ENCODE measurements around the gene DHRS7B.
"Not testable (repeated sequence)": the region's sequence is repeated elsewhere in the genome, so short reads cannot be mapped to it uniquely, and the experiment has no call there.

DHRS7B gene

DNA sequence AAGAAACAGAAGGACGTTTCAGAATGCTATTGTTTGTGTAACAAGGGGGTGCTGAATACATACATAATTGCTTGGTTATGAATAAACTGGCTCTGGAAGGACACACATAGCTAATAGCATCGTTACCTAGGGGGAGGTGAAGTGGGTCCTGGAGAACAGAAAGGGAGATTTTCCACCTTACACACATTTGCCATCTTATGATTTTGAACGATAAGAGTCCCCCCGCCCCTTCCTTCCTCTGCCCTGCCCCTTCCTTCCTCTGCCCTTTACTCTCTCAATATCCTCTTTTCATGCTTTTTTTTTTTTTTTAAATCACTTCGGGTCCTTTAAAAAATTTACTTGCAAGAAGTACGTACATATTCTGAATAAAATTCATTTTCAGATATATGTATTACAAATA is 902 bp upstream of the DHRS7B start:
- Mint-ChIP-seq H3K9me3 (no peaks in the 10 kb centered on the region), H3K4me1 (peaks cover 30% of the 10 kb centered on the region), H3K36me3 (ENCODE audit: low read depth) (peaks cover 6% of the 10 kb centered on the region), H3K27ac (peak overlapping the region; percentile 97), H3K27me3 (peaks cover 2% of the 10 kb centered on the region), H3K4me3 (peak overlapping the region; percentile 90)
- peak; percentile 52 for DNase-seq
- peak; percentile 27 for ATAC-seq

GRCh38 chr17:21127509-21128077 is 829 bp downstream of the DHRS7B start:
- H3K4me1 Mint-ChIP-seq: peaks cover 32% of the 10 kb centered on the region
- H3K9me3 Mint-ChIP-seq: no peaks in the 10 kb centered on the region
- peak overlapping the region; percentile 97 for H3K27ac Mint-ChIP-seq
- ATAC-seq: no peak
- H3K27me3 Mint-ChIP-seq: peaks cover 2% of the 10 kb centered on the region
- peak overlapping the region; percentile 90 for H3K4me3 Mint-ChIP-seq
- DNase-seq: no peak
- peaks cover 7% of the 10 kb centered on the region for H3K36me3 Mint-ChIP-seq (ENCODE audit: low read depth)

DNA sequence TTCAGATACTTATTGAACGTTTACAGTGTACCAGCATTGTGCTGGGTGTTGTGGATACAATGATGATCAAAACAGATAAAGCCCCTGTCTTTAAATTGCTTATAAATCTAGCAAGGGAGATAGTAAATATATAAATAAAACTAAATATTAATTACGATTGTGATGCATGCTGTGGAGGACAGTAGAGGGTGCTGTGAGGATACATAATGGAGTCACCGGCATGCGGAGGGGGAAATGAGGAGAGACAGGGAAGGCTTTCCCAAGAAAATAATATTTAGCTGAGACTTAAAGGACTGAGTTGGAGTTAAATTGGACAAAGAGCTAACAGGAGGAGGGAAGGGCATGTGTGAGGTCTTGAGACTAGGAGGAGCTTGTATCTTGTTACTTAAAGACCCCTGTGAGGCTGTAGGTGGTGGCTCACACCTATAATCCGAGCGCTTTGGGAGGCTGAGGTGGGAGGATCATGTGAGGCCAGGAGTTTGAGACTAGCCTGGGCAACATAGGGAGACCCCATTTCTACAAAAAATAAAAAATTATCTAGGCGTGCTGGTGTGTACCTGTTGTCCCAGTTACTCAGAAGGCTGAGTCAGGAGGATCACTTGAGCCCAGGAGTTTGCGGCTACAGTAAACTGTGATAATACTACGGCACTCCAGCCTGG is 2.4 kb downstream of the DHRS7B start:
- Mint-ChIP-seq H3K4me3 (peak overlapping the region; percentile 52), H3K9me3 (peaks cover 4% of the 10 kb centered on the region), H3K4me1 (peaks cover 32% of the 10 kb centered on the region), H3K27ac (no peak overlapping the region), H3K27me3 (peaks cover 2% of the 10 kb centered on the region), H3K36me3 (ENCODE audit: low read depth) (peaks cover 18% of the 10 kb centered on the region)
- DNase-seq (no peak), ATAC-seq (no peak)

GRCh38 chr17:21131137-21131536 is 4.4 kb downstream of the DHRS7B start:
- DNase-seq (no peak), ATAC-seq (no peak)
- Mint-ChIP-seq H3K4me1 (peaks cover 21% of the 10 kb centered on the region), H3K36me3 (ENCODE audit: low read depth) (peaks cover 28% of the 10 kb centered on the region), H3K27ac (no peak overlapping the region), H3K27me3 (peaks cover 2% of the 10 kb centered on the region), H3K4me3 (no peak overlapping the region), H3K9me3 (peaks cover 9% of the 10 kb centered on the region)

- no peak for ATAC-seq
Observed at GRCh38 chr17:21132428-21132827, 5.7 kb downstream of the DHRS7B start.

GRCh38 chr17:21134559-21134958 is 7.8 kb downstream of the DHRS7B start:
- no peak overlapping the region for H3K27ac Mint-ChIP-seq
- no peak for ATAC-seq
- no peaks in the 10 kb centered on the region for H3K27me3 Mint-ChIP-seq
- no peak for DNase-seq
- H3K4me1 Mint-ChIP-seq: peaks cover 2% of the 10 kb centered on the region
- H3K9me3 Mint-ChIP-seq: peaks cover 9% of the 10 kb centered on the region
- no peak overlapping the region for H3K4me3 Mint-ChIP-seq
- H3K36me3 Mint-ChIP-seq (ENCODE audit: low read depth): peaks cover 30% of the 10 kb centered on the region

More at GRCh38 chr17:21132428-21132827, 5.7 kb downstream of the DHRS7B start:
- H3K9me3 Mint-ChIP-seq: peaks cover 9% of the 10 kb centered on the region
- H3K36me3 Mint-ChIP-seq (ENCODE audit: low read depth): peaks cover 25% of the 10 kb centered on the region
- no peaks in the 10 kb centered on the region for H3K27me3 Mint-ChIP-seq
- H3K4me3 Mint-ChIP-seq: no peak overlapping the region
- H3K27ac Mint-ChIP-seq: peak overlapping the region; percentile 42
- DNase-seq: no peak
- peaks cover 9% of the 10 kb centered on the region for H3K4me1 Mint-ChIP-seq

DNA sequence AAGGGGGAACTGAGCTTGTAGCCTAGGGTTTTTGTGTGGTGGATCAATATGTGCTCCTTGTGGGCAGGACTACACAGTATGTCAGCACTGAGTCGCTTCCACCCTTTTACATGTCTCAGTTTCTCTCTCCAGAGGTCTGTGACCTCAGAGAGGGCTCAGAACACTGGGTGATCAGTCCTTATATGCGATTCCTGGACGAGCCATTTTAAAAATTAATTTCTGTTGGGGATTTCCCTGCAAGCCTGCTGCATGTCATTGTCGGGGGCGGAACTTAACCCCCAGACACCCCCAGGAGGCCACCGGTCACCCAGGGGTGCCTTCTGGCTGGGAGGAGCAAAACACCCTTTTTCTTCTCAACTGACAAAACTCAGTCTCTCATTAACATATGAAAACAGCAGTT is 14.1 kb downstream of the DHRS7B start:
- DNase-seq: no peak
- Mint-ChIP-seq H3K4me3 (no peak overlapping the region), H3K9me3 (no peaks in the 10 kb centered on the region), H3K27ac (no peak overlapping the region), H3K36me3 (ENCODE audit: low read depth) (peaks cover 22% of the 10 kb centered on the region), H3K27me3 (no peaks in the 10 kb centered on the region), H3K4me1 (peaks cover 6% of the 10 kb centered on the region)
- ATAC-seq: no peak

GRCh38 chr17:21141331-21141730 is 14.6 kb downstream of the DHRS7B start:
- Mint-ChIP-seq H3K27ac (no peak overlapping the region), H3K9me3 (no peaks in the 10 kb centered on the region), H3K36me3 (ENCODE audit: low read depth) (peaks cover 19% of the 10 kb centered on the region), H3K4me3 (no peak overlapping the region), H3K27me3 (no peaks in the 10 kb centered on the region), H3K4me1 (peaks cover 6% of the 10 kb centered on the region)
- ATAC-seq (no peak), DNase-seq (no peak)

- ATAC-seq, H3K27ac Mint-ChIP-seq, H3K4me3 Mint-ChIP-seq, DNase-seq, H3K27me3 Mint-ChIP-seq, H3K4me1 Mint-ChIP-seq, H3K9me3 Mint-ChIP-seq: not testable (repeated sequence)
- H3K36me3 Mint-ChIP-seq (ENCODE audit: low read depth): peaks cover 26% of the 10 kb centered on the region
Observed at GRCh38 chr17:21142065-21142464, 15.3 kb downstream of the DHRS7B start.

GRCh38 chr17:21143695-21144094 is 16.9 kb downstream of the DHRS7B start:
- ATAC-seq: no peak
- no peaks in the 10 kb centered on the region for H3K27me3 Mint-ChIP-seq
- no peak for DNase-seq
- H3K4me3 Mint-ChIP-seq: no peak overlapping the region
- H3K36me3 Mint-ChIP-seq (ENCODE audit: low read depth): peaks cover 30% of the 10 kb centered on the region
- H3K9me3 Mint-ChIP-seq: peaks cover 11% of the 10 kb centered on the region
- peaks cover 6% of the 10 kb centered on the region for H3K4me1 Mint-ChIP-seq
- H3K27ac Mint-ChIP-seq: no peak overlapping the region

DNA sequence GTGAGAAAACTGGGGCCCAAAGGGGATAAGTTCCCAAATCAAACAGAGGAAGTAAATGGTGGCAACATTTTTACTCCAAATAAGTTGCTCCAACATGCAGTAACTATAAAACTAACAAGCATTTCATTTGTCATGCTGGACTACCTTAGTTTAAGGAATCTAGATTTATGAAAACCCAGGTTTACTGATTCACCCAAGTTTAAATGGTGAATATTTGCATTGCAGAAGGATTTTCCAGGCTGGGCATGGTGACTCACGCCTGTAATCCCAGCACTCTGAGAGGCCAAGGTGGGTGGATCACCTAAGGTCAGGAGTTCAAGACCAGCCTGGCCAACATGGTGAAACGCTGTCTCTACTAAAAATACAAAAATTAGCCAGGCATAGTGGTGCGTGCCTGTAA is 17.5 kb downstream of the DHRS7B start:
- Mint-ChIP-seq H3K9me3 (peaks cover 17% of the 10 kb centered on the region), H3K36me3 (ENCODE audit: low read depth) (peaks cover 36% of the 10 kb centered on the region)
- not testable (repeated sequence) for H3K27me3 Mint-ChIP-seq, ATAC-seq, H3K4me1 Mint-ChIP-seq, DNase-seq, H3K27ac Mint-ChIP-seq, H3K4me3 Mint-ChIP-seq

GRCh38 chr17:21146362-21147015 is 19.7 kb downstream of the DHRS7B start:
- Mint-ChIP-seq H3K27ac (no peak overlapping the region), H3K4me1 (peaks cover 6% of the 10 kb centered on the region), H3K36me3 (ENCODE audit: low read depth) (peaks cover 39% of the 10 kb centered on the region), H3K27me3 (no peaks in the 10 kb centered on the region), H3K9me3 (peaks cover 23% of the 10 kb centered on the region), H3K4me3 (no peak overlapping the region)
- no peak for ATAC-seq
- no peak for DNase-seq

- Mint-ChIP-seq H3K36me3 (ENCODE audit: low read depth) (peaks cover 39% of the 10 kb centered on the region), H3K27ac (no peak overlapping the region)
- no peak for DNase-seq
Observed at GRCh38 chr17:21149621-21150020, 22.9 kb downstream of the DHRS7B start.

DNA sequence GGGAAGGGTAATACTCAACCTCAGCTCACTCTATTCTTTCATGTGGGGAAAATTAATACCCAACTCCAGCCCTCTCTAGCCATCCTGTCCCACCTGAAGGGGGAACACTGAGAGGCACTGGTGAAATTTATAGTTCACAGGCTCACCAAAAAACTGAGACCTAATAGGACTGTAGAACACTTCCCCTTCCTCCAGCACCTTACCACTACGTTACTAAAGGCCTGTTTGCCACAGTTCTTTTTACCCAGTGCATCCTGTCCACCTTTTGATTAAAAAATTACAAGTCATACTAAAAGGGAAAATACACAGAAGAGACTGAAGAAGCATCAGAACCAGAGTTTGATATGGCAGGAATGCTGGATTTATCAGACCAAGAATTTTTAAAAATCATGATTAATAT is 26.0 kb downstream of the DHRS7B start:
- Mint-ChIP-seq H3K36me3 (ENCODE audit: low read depth) (peaks cover 25% of the 10 kb centered on the region), H3K4me3 (no peak overlapping the region), H3K4me1 (peaks cover 12% of the 10 kb centered on the region), H3K27me3 (no peaks in the 10 kb centered on the region), H3K27ac (no peak overlapping the region), H3K9me3 (peaks cover 31% of the 10 kb centered on the region)
- DNase-seq (no peak), ATAC-seq (no peak)

More at GRCh38 chr17:21149621-21150020, 22.9 kb downstream of the DHRS7B start:
- no peak for ATAC-seq
- Mint-ChIP-seq H3K9me3 (peaks cover 39% of the 10 kb centered on the region), H3K4me3 (no peak overlapping the region), H3K4me1 (peaks cover 2% of the 10 kb centered on the region), H3K27me3 (no peaks in the 10 kb centered on the region)
